UCSD-AML1 (cell line): ENCODE data around the gene MOB1B.

Experiments
- DNase-seq: peaks from one replicate; lab custom pipeline; 2025; ENCODE audit not compliant: unreplicated experiment; lab: John Stamatoyannopoulos, UW

The MOB1B gene

DNA sequence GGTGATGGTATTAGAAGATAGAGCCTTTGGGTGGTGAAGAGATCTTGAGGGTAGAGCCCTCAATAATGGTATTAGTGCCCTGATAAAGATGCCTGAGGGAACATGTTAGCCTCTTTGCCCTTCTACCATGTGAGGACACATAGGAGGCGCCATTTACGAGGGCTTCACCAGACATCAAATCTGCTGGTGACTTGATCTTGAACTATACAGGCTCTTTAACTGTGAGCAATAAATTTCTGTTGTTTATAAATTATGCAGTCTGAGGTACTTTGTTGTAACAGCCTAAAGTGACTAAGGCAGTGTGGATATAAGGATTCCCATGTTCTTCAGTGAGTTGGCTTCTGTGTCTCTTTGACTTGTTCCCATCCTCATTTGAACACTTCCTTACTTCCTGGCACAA, 11.8 kb downstream of the MOB1B start:
- DNase-seq: no peak

DNA sequence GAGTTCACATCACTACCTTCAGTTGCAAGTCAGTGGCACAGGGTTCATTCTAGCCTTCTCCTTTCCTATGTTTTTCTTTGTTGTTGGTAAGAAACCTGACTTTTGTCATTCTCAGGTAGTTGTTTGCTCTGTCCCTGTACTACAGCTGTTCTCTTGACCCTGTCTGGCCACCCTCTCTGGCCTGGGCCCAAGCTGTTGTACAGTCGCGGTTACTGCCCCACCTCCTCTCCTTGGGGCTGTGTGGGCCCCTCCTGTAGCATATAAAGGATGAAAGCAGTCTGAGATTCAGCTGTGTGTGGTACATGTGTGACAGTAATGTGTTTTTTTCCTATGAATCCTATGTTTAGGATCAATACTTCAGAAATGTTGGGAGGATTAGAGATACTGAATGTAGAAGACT, 12.5 kb downstream of the MOB1B start:
- no peak for DNase-seq

DNA sequence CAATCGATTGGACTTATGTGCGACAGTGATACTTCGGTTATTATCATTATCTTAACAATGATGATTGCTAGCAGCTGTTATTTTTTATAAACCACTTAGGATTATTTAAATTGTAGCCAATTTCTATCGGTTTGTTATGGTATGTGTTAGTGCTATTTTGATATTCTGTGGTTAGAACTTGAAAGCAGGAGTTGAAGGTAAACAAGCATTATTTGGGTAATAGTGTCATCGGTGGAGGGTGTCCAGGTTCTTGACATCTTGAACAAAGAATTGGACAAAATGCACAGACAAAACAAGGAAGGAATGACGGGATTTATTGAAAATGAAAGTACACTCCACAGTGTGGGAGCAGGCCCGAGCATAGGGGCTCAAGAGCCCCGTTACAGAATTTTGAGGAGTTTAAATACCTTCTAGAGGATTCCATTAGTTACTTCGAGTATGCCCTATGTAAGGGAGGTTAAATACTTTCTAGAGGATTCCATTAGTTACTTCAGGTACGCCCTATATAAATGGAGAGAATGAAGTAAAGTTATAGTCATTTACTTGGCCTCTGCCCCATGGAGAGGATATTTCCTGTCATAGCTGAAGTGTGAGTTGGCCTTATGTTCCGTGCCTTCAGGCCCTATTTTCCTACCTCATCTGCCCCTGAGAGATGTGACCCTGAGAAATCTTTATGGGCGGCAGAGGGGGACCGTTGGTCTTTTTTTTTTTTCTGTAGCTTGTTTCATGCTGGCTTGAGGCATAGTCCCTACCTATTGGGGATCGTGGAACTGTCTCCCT, 13.1 kb downstream of the MOB1B start:
- no peak for DNase-seq

DNA sequence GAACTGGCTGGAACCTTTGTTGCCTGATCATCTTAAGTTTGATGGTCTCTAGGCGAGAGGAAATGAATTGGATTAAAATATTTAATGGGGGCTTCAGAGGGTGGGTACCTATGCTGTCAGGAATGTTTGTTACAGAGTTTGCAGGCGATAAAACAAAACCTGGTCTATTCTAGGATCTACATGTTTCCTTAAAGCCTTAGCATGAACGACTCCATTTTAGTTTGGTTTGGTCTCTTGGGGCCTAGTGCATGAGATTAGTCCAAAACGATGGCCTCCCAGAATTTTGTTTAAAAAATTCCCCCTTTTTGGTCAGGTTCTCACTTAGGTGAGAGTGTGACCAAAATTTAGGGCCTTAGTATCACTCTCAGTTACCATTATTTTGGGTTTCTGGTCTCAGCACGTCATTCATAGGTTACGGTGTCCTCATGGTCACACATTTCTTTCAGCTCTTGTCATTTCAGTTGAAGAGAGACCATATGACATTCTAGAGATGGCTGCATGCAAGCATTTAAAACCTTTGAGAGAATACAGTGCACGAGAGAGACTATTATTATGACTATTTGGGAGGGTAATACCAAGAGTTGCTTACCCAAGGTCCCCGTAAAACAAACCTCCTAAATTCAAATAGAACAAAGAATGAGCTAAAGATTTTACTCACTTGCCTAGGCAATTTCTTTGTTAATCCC, 13.8 kb downstream of the MOB1B start:
- DNase-seq: no peak

DNA sequence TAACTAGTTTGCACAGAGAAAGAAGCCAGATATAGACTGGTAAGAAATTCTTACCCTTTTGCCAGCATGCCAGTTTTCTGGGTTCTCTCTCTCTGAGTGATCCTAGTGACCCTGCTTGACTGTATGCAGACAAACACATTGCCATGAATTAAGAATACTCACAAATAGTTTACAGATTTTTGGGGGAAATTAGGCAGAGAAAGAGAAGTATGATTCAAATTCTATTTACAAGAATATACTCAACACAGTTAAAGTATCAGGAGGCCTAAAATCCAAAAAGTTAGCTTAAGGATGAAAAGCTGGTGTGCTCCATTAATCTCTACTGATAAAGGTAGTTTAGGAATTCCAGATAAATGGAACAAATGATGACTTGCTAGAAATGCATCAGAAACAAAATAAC, 18.4 kb downstream of the MOB1B start:
- no peak for DNase-seq

DNA sequence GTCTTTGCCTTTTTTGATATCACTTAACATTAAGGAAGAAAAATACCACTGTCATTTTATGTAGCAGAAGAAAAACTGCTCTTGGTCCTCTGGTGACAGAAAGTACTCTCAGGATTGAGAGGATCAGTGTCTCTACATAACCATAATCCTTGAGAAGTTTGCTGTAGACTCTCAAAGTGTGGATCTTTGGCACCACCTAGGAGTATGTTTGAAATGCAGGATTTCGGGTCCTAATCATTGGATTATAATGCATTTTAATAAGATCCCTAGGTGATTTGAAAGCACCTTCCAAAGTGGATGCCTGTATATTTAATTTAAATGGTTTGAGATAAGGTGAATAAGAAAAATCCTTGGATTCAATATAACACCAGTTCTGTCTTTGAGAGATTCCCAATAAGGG, 23.2 kb downstream of the MOB1B start:
- no peak for DNase-seq

DNA sequence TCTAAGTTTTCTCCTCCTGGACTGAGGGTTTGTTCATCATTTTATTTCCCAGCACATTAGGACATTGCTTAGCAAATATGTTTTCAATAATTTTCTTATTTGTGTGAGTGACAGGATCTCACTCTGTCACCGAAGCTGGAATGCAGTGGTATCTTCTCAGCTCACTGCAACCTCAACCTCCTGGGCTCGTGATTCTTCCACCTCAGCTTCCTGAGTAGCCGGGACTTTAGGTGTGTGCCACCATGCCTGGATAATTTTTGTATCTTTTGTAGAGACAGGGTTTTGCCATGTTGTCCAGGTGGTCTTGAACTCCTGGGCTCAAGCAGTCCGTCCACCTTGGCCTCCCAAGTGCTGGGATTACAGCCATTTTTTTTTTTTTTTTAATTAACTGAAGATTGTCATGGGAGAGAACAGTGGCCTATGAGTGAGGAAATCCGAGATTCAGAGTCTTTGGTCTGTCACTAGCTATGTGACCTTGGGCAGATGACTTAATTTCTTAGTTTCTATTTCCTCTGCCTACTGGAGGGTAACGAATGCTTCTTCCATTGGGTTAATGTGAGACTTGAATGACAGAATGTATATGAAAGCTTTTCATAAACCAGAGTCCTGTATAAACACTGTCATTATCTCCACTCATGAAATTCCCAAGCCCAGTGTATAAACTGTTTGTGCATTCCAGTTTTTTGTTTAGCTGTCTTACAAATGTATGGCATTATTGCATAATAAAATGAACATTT, 23.9 kb downstream of the MOB1B start:
- DNase-seq: no peak

DNA sequence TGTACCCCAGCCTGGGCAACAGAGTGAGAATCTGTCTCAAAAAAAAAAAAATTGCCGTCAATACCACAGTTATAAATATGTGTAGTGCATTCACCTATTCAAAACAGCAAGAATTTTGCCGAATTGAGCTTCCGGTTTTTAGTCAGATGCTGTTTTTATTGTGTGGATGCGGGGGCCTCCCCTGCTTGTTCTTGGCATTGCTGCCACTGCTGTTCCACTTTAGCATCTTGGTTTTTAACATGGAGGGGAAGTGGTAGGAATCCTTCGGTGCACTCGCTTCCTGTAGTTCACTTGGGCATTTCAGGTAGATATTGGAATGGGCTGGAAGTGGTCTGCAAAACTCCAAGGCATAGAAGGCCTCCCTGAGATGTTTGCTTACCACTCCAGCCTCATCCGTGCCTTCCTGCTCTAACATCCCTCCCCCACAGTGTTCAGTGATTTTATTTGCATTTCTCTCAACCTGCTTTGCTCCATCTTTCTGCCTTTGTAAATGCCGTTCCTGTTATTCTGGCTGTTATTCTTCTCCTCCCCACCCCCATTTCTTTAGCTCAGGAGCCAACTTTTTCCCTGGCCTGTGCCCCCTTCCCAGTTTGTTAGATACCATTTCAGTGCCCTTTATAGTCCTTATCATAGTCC, 25.5 kb downstream of the MOB1B start:
- DNase-seq: peak; percentile 14

DNA sequence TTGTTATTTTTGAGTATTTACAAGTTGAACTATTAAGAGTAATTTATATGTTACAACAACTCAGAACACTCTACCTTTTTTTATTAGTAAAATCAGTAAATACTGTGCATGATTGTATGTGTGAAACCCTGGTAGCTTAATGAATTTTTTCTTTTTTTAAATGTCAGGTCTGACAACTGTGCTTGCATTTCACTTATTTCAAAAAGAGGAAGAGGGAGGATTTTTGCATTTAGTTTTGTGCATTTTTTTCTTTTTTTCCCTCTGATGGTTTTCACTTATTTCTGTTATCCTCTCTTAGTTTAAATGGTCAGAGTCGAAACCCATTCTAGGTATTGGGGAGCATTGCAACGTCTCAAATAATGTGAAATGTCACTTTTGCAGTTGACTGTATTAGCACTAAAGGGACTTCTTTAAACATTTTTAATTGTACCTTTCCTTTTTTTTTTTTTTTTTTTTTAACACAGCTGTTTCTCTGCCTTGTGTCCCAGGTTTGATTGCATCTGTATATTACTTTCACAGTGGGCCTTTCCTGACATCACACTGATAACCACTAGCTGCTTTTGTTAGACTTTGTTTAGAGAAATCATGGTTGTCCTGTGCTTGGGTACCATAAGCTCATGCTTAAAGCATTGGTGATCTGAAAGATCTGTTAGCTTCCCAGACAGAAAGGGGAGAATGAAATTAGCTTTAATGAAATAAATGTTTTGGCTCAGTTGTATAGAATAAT, 28.5 kb downstream of the MOB1B start:
- no peak for DNase-seq

DNA sequence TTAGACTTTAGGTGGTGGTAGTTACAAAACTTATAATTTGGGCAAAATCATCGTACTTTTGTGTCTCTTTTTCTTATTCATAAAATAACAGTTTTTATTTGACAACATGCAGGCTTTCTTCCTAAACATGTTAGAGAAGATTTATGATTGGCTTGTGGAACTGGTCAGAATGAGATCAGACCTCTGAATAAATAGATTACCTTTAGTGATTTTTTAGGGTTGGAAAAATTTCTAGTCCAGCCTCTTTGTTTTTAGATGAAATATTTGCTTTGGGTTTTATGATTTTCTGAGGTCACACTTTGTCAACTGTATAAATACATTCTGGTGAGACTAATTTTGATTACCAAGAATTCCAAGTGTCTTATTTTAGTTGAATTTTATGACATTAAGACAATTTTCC, 29.2 kb downstream of the MOB1B start:
- no peak for DNase-seq

DNA sequence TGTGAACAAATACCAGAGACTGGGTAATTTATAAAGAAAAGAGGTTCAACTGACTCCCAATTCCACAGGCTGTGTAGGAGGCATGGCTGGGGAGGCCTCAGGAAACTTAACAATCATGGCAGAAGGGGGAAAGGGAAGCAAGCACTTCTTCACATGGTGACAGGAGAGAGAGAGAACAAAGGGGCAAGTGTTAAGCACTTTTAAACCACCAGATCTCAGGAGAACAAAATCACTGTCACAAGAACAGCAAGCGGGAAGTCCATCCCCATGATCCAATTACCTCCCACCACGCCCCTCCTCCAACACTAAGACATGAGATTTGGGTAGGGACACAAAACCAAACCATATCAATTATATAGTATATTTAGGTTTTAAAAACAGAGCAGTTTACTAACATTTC, 30.8 kb downstream of the MOB1B start:
- no peak for DNase-seq

DNA sequence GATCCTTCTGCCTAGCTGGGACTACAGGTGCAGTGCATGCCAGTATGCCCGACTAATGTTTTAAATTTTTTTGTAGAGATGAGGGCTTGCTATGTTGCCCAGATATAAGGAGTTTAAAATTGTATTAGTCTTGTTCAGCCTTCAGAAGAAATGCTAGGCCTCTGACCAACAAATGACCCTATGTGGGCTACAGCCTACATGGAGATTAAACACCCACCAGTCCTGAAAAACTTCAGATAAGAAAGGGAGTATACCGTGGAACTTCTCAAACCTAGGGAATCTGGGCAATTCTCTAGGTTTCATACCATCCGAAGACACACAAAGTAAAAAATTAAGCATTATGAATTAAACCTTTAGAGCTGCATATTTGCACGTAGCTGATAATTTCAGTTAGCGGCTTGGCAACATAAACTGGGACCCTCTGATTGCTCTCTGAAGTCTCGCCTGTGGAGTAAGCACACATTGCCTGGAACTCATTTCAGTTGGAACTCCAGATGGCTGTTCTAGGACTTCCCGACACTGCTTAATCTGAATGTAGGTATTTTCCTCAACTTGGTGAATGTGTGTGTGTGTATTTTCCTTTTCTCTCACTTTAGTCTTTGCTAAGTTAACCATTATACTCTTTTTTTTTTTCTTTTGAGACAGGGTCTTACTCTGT, 33.0 kb downstream of the MOB1B start:
- DNase-seq: no peak

DNA sequence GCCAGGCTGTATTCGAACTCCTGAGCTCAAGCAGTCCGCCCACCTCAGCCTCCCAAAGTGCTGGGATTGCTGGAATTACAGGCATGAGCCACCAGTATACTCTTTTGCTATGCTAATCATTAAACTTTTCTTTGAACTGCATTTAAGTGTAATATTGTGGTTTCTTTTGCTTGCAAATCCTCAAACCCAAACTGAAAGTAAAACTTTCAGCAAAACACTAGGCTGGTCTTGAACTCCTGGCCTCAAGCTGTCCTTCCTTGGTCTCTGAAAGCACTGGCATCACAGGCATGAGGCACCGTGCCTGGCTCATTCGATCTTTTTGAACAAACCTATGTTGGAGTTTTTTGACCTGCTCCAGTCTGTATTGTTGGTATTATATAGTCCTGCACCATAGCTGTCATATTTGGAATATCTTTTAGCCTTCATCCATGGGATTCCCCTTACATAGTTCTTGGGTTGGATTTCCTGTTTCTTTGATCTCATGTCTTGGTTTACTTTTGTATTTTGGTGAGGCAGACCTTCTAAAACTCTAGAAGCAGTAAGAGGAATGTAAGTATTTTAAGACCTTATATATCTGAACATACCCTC, 34.1 kb downstream of the MOB1B start:
- DNase-seq: no peak

DNA sequence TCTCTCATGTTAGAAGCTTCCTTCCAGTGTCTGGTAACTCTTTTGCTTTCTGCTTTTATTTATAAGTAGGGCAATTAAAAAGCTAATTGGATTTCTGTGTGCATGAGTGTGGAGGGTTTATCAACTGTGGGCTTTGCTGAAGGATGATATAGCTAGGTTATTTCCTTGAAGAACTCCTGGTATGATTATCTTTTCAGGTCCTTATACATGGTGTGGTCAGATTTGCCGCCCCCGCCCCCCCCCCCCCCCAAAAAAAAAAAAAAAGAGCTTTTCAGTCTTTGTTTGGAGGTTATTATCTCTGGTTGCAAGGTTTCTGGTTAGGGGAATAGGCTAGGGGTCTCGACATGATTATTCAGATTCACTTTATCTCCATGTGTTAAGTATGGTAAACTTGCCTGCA, 35.9 kb downstream of the MOB1B start:
- DNase-seq: no peak

DNA sequence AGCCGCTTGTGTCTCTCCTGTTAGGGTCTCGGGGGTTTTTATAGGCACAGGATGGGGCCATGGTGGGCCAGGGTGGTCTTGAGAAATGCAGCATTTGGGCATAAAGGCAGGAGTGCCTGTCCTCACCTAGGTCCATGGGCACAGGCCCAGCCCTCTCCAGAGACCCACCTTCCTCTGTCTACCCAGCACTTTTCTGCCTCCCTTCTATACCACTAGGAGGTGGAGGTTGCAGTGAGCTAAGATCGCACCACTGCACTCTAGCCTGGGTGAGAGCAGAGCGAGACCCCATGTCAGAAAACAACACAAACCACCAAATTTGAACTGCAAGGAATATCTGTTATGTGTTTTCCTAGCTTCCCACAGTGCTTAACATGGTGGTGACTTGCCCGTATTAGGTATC, 38.0 kb downstream of the MOB1B start:
- DNase-seq: no peak

DNA sequence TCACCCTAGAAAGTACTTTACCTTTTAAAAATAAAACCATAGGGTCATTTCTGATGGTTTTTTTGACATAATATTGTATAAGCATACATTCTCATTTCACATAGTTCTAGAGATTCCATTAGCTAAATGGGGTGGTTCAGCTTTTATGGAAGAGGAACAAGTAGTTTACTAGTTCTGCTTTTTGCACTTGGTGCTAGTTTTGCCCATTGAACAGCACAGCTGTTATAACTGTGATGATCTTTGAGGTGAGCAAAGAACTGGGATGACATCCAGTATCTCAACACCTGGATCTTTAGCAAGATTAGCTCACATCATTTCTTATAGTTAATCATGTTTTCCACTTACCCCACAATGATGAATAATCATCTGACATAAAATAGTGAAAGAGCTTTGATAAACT, 40.9 kb downstream of the MOB1B start:
- DNase-seq: no peak

DNA sequence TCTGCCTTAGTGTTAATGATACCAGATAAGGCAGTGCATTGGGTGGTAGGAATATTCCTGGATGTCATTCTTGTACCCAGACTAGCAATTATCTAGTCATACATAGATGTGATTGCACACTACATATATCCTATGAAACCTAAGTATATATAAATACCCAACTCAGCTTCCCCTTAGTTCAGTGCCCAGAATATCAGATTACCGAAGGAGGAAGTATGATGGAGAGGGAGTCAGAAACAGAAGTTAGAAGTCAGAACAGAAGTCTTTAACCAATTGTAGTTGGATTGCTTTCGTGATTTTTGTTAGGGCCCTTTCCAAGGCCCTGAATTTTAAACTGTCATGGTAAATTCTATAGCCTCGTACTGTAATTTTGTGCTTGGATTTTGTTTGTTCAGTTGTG, 42.9 kb downstream of the MOB1B start:
- no peak for DNase-seq

DNA sequence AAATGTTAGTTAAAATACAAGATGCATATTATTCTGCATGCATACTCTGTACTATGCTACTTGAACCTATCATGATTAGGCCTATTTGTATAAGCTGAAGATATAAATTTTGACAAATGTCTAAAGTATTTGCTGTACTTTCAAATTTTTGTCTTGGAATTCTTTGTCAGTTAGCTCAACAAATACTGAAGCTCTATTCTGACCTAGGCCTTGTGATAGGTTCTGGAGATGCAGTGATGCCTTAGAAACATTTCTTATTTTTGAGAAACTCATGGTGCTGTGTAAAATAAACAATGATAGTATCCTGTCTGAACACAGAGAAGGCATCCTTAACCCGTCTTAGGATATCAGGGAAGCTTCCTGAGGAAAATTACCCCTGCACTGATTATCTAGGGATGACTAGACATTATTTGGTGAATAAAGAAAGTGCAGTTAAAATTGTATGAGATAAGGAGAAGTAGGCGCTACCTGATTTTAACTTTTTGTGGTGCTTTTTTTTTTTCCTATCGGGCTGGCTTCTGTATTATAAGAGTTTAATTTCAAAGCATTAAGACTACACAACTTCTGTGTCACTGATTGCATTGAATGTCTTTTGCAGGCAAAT, 43.4 kb downstream of the MOB1B start:
- no peak for DNase-seq

DNA sequence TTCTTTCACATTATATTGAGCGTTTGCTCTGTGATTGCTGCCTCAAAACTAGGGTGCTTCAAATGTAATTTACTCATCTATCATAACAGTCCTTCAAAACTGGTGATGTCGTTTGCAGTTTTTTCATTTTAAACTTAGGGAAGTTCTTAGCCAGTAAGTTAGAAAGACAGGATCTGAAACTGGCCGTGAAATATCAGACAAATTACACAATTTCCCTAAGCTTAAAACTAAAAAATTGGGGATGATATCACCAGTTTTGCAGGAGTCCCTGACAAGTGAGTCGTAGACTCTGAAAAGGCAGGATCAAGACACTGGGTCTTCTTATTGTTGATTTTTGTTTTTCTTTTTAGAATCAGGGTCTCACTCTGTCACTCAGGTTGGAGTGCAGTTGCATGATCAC, 44.8 kb downstream of the MOB1B start:
- DNase-seq: no peak
